Measurements from ENCODE around the gene FNDC8.
"Not testable (repeated sequence)": the region's sequence is repeated elsewhere in the genome, so short reads cannot be mapped to it uniquely, and the experiment has no call there.

The FNDC8 gene

DNA sequence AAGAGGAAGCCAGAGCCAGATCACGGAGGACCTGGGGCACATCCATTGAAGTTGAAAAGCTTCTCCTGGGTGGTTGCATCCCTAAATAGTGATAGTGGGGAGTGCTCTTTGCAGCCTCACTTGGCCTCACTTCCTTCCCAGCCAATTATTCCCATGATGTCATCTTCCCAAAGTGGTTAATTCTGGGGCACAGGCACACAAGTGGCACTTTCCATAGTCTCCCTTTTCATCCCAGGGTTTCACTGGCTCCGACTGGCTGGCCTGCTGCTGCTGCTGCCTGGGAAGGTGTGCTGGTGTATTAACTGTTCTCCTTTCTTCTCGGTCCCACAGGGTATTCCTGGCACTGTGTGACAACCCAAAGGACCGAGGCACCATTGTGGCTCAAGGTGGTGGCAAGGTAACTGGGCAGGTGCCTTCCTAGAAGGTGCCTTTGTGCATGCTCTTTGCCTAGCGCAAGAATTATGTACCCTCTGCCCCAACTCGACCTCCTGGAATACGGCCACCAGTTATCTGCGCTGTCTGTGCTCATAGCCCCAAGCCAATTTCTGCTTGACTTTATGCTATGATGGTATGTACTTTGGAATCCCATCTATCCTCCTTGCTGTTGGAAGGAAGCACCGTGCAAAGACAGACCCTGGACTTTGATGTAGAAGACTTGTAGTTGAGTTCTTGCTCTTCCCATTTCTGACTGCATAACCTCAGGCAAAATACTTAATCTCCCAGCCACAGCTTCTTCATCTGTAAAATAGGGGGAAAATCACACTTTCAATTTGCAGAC is 54.4 kb downstream of the FNDC8 start:
- DNase-seq (ENCODE audit: low read depth, low spot score): no peak
- TF ChIP-seq, protein P1, sequence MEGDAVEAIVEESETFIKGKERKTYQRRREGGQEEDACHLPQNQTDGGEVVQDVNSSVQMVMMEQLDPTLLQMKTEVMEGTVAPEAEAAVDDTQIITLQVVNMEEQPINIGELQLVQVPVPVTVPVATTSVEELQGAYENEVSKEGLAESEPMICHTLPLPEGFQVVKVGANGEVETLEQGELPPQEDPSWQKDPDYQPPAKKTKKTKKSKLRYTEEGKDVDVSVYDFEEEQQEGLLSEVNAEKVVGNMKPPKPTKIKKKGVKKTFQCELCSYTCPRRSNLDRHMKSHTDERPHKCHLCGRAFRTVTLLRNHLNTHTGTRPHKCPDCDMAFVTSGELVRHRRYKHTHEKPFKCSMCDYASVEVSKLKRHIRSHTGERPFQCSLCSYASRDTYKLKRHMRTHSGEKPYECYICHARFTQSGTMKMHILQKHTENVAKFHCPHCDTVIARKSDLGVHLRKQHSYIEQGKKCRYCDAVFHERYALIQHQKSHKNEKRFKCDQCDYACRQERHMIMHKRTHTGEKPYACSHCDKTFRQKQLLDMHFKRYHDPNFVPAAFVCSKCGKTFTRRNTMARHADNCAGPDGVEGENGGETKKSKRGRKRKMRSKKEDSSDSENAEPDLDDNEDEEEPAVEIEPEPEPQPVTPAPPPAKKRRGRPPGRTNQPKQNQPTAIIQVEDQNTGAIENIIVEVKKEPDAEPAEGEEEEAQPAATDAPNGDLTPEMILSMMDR (IDR thresholded peaks at IDR 0.05; ENCODE audit: insufficient read depth, low read length, missing control alignments): no peak
- ChIA-PET POLR2A (no interaction called here), CTCF (interaction anchor here (0.8 kb wide), 1 partner anchor 356 kb away, joined by 3 read pairs; no protein-coding TSS in a partner anchor)
- H3K4me3 ChIP-seq (ENCODE audit: low read depth, low read length): no peak overlapping the region

DNA sequence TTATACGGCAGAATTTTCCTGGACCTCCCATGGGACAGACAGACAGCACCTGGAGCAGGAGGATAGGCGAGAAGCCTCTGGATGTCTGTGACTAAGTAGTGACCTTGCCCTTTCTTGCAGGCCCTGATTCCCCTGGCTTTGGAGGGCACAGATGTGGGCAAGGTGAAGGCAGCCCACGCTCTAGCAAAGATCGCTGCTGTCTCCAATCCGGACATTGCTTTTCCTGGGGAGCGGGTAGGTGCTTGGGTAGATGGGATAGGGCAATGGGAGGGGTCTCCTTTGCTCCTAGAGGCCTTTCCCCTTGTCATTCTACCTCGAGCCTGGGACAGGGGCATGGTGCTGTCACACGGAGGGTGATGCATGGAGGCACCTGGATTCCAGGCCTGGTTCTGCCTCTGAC is 55.5 kb downstream of the FNDC8 start:
- DNase-seq (ENCODE audit: low read depth, low spot score): no peak
- TF ChIP-seq, protein P1 (IDR thresholded peaks at IDR 0.05; ENCODE audit: insufficient read depth, low read length, missing control alignments): no peak
- no peak overlapping the region for H3K4me3 ChIP-seq (ENCODE audit: low read depth, low read length)
- ChIA-PET CTCF (no interaction called here), POLR2A (no interaction called here)

DNA sequence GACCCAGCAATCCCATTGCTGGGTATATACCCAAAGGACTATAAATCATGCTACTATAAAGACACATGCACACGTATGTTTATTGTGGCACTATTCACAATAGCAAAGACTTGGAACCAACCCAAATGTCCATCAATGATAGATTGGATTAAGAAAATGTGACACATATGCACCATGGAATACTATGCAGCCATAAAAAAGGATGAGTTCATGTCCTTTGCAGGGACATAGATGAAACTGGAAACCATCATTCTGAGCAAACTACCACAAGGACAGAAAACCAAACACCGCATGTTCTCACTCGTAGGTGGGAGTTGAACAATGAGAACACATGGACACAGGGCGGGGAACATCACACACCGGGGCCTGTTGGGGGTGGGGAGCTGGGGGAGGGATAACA is 58.0 kb downstream of the FNDC8 start:
- POLR2A ChIA-PET; DNase-seq (ENCODE audit: low read depth, low spot score); H3K4me3 ChIP-seq (ENCODE audit: low read depth, low read length): not testable (repeated sequence)
- CTCF ChIA-PET: interaction anchor here (1.8 kb wide), 1 partner anchor 359 kb away, joined by 4 read pairs; no protein-coding TSS in a partner anchor
